Thyroid gland (tissue), 4 donors: Measurements from ENCODE around the gene ZNHIT1. TPM values are rescaled to one million over a fixed set of nuclear protein-coding genes. Genes with fewer than 3 reads are reported as not detected.

Source experiments
- DNase-seq, 2 donors: peaks; one replicate each; pipeline ENCODE4 v3.0.0-alpha.2; 2019
- H3K27ac ChIP-seq, 3 donors: fragments of 200-600 bp; sonication (generic); 1 replicate in 2 of 3; 2 replicates in 1 of 3; pipeline ENCODE4 v1.5.1; 2016 to 2019; ENCODE audit warnings: mild to moderate bottlenecking in 1 of 3, moderate library complexity in 1 of 3
- H3K27me3 ChIP-seq: fragments of 200-600 bp; sonication (generic); one replicate; pipeline ENCODE4 v1.5.1; 2019
- H3K36me3 ChIP-seq, 2 donors: fragments of 200-600 bp; sonication (generic); one replicate each; pipeline ENCODE4 v1.5.1; 2016 to 2019
- H3K4me1 ChIP-seq, 2 donors: fragments of 200-600 bp; sonication (generic); one replicate each; pipeline ENCODE4 v1.5.1; 2017 to 2019
- H3K4me3 ChIP-seq, 3 donors: fragments of 200-600 bp; sonication (generic); replicated peaks in 1 of 3; 1 replicate in 2 of 3; 2 replicates in 1 of 3; pipeline ENCODE4 v1.5.1; 2016; ENCODE audit warnings: mild to moderate bottlenecking in 1 of 3
- H3K9me3 ChIP-seq: fragments of 200-600 bp; sonication (generic); one replicate; pipeline ENCODE4 v1.5.1; 2017
- POLR2A ChIP-seq, 2 donors: fragments of 450-650 bp; IDR thresholded peaks; one replicate each; pipeline ENCODE4 v1.6.1; 2017; ENCODE audit warnings: antibody characterized with exemption in 2 of 2, mild to moderate bottlenecking in 2 of 2, moderate library complexity in 1 of 2
- WGBS, 2 donors: methylation state at CpG; one replicate each; pipeline ENCODE4 v1.1.5; 2017; 5-methylcytosine and 5-hydroxymethylcytosine counted together
- intact Hi-C: fragments of 100-400 bp; cut with DNase I; formaldehyde crosslinking; loops from one replicate; pipeline ENCODE4 v1.15.1; 2023
- total RNA-seq, 4 donors: library from RNA; depleted of rRNA; stranded (reverse); fragments of >200 nt; gene quantifications; one replicate each; pipeline ENCODE4 v1.2.3, GENCODE V29; 2016
- TF ChIP-seq, protein P1 (sequence below), 6 experiments: fragments of 200-600 bp in 3 of 6; fragments of 450-650 bp in 3 of 6; sonication (generic) in 3 of 6; IDR thresholded peaks; one replicate each; pipeline ENCODE4 v1.5.1; 2016 to 2019; ENCODE audit warnings: antibody characterized with exemption in 6 of 6, mild to moderate bottlenecking in 2 of 6, inconsistent platforms in 1 of 6, moderate library complexity in 1 of 6

The ZNHIT1 gene
- total RNA-seq, 4 donors from 2014 or later: 71.5 to 141 (median 107) TPM

DNA sequence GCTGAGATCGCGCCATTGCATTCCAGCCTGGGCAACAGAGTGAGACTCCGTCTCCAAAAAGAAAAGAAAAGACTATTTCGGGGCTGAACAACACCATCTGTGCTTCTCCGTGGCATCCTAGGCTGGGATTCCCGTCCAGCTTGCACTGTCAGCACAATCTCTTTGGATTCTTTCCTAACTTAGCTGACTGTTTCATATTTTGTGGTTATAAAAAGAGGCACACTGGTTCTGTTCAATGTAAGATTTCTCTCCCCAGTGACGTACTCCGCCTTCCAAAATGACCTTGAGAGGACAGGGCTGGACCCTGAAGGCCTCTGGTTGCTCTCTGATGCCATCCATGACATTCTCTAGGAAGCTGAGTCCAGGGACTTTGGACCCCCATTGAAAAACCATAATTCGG is 8.8 kb downstream of the ZNHIT1 start:
- Histone ChIP-seq H3K9me3 (no peaks in the 10 kb centered on the region), H3K4me3 (no peak overlapping the region), H3K4me1 (peaks cover 0 to 3% of the 10 kb centered on the region in 2 donors), H3K27ac (no peak overlapping the region), H3K36me3 (peaks cover 22 to 39% of the 10 kb centered on the region in 2 donors), H3K27me3 (no peaks in the 10 kb centered on the region)
- TF ChIP-seq, protein P1, sequence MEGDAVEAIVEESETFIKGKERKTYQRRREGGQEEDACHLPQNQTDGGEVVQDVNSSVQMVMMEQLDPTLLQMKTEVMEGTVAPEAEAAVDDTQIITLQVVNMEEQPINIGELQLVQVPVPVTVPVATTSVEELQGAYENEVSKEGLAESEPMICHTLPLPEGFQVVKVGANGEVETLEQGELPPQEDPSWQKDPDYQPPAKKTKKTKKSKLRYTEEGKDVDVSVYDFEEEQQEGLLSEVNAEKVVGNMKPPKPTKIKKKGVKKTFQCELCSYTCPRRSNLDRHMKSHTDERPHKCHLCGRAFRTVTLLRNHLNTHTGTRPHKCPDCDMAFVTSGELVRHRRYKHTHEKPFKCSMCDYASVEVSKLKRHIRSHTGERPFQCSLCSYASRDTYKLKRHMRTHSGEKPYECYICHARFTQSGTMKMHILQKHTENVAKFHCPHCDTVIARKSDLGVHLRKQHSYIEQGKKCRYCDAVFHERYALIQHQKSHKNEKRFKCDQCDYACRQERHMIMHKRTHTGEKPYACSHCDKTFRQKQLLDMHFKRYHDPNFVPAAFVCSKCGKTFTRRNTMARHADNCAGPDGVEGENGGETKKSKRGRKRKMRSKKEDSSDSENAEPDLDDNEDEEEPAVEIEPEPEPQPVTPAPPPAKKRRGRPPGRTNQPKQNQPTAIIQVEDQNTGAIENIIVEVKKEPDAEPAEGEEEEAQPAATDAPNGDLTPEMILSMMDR (IDR thresholded peaks at IDR 0.05): no peak
- TF ChIP-seq POLR2A (IDR thresholded peaks at IDR 0.05): no peak
- 81 to 88% methylated on average over 9 of the region's 9 CpGs for WGBS, 2 donors
- no peak for DNase-seq
- intact Hi-C loops: no loop called here

DNA sequence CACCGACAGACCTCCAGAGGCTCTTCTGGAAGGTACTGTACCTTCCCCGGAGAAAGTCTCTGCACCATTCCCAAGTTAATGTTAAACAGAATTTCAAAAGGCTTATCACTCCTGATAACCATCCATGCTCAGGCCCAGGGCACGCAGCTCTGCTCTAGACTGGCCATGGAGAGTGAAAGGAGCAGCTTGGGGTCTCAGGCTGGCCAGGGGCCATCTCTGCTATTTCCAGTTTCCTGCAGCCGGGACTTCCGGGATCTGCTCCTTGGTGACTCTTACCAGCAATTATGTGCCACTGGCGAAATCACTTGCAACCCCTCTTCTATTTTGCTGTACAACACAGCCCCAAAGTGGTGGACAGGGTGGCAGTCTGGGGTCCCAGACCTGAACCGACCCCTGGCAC is 13.7 kb downstream of the ZNHIT1 start:
- no peak for TF ChIP-seq POLR2A (IDR thresholded peaks at IDR 0.05)
- TF ChIP-seq, protein P1 (IDR thresholded peaks at IDR 0.05): no peak
- peaks cover 7 to 17% of the 10 kb centered on the region in 2 donors for H3K4me1 ChIP-seq
- no peak for DNase-seq
- H3K4me3 ChIP-seq: no peak overlapping the region
- intact Hi-C loops: no loop called here
- H3K27me3 ChIP-seq: no peaks in the 10 kb centered on the region
- no peak overlapping the region for H3K27ac ChIP-seq
- H3K36me3 ChIP-seq: peaks cover 0 to 7% of the 10 kb centered on the region in 2 donors
- no peaks in the 10 kb centered on the region for H3K9me3 ChIP-seq
- 69 to 80% methylated on average over 7 of the region's 7 CpGs for WGBS, 2 donors

DNA sequence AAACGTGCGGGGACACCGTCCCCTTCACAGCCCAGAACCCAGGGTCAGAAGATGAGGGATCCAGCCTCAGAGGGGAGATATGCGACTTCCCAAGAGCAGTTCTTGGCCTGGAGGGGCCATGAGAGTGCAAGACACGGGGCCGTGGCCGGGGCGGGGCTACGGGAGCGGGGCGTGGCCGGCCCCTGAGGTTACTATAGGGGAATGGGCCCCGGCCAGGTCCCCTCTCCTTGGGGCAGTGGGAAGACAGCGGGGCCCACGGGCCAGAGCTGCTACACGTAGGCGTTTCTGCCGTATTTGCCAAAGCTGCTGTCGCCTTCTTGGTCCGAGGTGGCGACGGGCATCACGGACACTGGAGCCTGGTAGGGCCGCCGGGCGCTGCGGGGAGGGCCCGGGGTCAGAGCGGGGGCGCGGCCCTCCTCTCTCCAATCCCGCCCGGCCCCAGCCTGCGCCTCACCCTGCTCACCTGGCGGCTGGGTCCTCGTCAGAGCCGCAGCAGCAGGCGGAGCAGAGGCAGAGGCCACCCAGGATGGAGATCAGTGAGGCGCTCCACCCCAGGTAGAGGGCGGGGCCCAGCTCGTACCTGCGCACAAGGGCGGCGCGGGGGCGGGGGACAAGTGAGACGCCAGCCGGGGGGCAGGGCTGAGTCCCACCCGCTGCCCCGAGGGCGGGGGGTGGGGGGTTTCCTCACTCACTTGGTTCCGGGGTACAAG is 14.3 kb downstream of the ZNHIT1 start:
- Histone ChIP-seq H3K4me1 (peaks cover 7 to 17% of the 10 kb centered on the region in 2 donors), H3K36me3 (peaks cover 0 to under 1% of the 10 kb centered on the region in 2 donors), H3K27me3 (no peaks in the 10 kb centered on the region), H3K4me3 (peak overlapping the region in 2 of 3 donors; percentile 19 to 41), H3K9me3 (no peaks in the 10 kb centered on the region), H3K27ac (peak overlapping the region in 2 of 3 donors; percentile 45 to 70)
- intact Hi-C loops: no loop called here
- whole genome bisulfite sequencing, 2 donors: 21% methylated on average over 19 to 48 of the region's 52 CpGs
- peak in 1 of 2 donors; percentile 27 for TF ChIP-seq POLR2A (IDR thresholded peaks at IDR 0.05)
- TF ChIP-seq, protein P1 (IDR thresholded peaks at IDR 0.05): no peak
- peak; percentile 81 to 85 for DNase-seq

DNA sequence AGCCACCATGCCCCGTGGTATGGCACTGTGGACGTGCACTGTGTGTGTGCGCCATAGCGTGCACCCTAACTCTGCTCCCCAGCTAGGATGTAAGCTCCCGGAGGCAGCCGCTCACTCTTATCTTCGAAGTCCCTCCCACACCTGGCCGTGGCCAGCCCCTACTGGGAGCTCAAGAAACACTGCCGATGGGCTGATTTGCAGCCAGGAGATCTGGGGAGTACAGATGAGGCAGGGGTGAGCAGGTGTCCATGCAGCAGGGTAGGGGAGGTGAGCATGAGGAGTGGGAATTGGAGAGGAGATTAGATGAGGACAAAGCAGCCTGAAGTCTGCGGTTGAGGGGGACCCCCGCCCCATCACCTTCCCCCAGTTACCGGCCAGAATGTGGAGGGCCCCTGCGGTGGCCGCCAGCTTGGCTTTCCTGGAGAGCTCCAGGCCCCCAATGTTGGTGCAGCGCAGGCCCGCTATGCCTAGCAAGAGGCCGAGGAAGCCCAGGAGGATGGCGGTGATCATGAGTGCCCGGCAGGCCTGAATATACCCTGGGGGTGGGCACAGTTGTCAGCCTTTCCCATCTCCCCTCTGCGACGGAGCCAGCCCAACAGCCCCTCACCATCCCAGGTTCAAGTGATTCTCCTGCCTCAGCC is 16.1 kb downstream of the ZNHIT1 start:
- Histone ChIP-seq H3K4me1 (peaks cover 7 to 28% of the 10 kb centered on the region in 2 donors), H3K27me3 (no peaks in the 10 kb centered on the region), H3K36me3 (peaks cover 0 to 6% of the 10 kb centered on the region in 2 donors), H3K27ac (no peak overlapping the region), H3K4me3 (no peak overlapping the region), H3K9me3 (no peaks in the 10 kb centered on the region)
- WGBS, 2 donors: 89 to 90% methylated on average over 16 to 17 of the region's 21 CpGs
- DNase-seq: no peak
- TF ChIP-seq, protein P1 (IDR thresholded peaks at IDR 0.05): no peak
- TF ChIP-seq POLR2A (IDR thresholded peaks at IDR 0.05): no peak
- intact Hi-C loops: no loop called here

DNA sequence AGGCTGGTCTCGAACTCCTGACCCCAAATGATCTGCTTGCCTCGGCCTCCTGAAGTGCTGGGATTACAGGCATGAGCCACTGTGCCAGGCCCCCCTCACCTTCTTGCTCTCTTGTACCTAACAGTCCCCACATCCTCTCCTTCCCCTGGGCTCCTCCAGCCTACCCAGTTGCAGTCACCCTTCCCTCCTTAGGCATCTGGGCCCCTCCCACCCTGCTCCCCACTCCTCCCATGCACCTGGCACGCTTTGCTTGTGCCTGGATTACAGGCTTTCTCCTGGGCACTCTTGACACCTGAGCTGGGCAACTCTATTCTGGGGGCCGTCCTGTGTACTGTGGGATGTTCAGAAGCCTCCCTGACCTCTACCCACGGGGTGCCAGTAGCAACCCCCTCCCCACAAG is 16.7 kb downstream of the ZNHIT1 start:
- 83 to 91% methylated on average over 5 of the region's 5 CpGs for WGBS, 2 donors

More for the DNA sequence above, 16.7 kb downstream of the ZNHIT1 start:
- Histone ChIP-seq H3K4me3 (no peak overlapping the region), H3K4me1 (peaks cover 7 to 29% of the 10 kb centered on the region in 2 donors), H3K36me3 (peaks cover 1 to 11% of the 10 kb centered on the region in 2 donors), H3K9me3 (no peaks in the 10 kb centered on the region), H3K27me3 (no peaks in the 10 kb centered on the region), H3K27ac (no peak overlapping the region)
- TF ChIP-seq, protein P1 (IDR thresholded peaks at IDR 0.05): no peak
- TF ChIP-seq POLR2A (IDR thresholded peaks at IDR 0.05): no peak
- intact Hi-C loops: no loop called here
- DNase-seq: no peak
